Measurements from ENCODE around the gene EXOC2. TPM values are rescaled to one million over a fixed set of nuclear protein-coding genes. Genes with fewer than 3 reads are reported as not detected.

Gene EXOC2
- total RNA-seq, 1 donor from 2014 or later = 29.8 TPM

DNA sequence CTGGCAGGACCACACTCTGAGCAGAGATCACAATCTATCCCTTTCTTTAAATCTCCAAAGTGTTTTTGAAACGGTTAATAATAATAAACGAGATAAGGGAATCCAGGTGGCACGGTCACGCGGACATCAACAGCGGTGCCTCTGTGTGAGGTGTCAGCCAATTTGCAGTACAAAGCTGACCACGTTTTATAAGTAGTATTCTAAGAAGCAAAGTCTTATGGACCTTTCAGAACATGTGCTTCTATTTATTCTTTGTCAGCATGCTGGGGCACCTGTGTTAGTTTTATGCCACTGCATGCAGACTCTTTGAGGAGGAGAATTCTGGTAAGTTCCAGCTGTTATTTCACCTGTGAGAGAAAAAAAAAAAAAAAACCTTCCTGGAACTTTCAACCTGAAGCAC is 39.0 kb upstream of the EXOC2 start:
- H3K27me3 Mint-ChIP-seq = peaks cover 8% of the 10 kb centered on the region
- ATAC-seq (ENCODE audit: low read depth) (no peak), DNase-seq (no peak)

GRCh38 chr6:729606-730320 is 36.8 kb upstream of the EXOC2 start:
- Mint-ChIP-seq H3K27me3 (peaks cover 10% of the 10 kb centered on the region), H3K36me3 (ENCODE audit: low read depth) (no peaks in the 10 kb centered on the region), H3K4me3 (no peak overlapping the region), H3K9me3 (no peaks in the 10 kb centered on the region), H3K4me1 (no peaks in the 10 kb centered on the region), H3K27ac (no peak overlapping the region)
- CTCF ChIA-PET = interaction anchor here (1.3 kb wide), 1 partner anchor 8 kb away, joined by 4 read pairs; no protein-coding TSS in a partner anchor
- intact Hi-C loops (cut with micrococcal nuclease) = no loop called here
- TF ChIP-seq, protein P1, sequence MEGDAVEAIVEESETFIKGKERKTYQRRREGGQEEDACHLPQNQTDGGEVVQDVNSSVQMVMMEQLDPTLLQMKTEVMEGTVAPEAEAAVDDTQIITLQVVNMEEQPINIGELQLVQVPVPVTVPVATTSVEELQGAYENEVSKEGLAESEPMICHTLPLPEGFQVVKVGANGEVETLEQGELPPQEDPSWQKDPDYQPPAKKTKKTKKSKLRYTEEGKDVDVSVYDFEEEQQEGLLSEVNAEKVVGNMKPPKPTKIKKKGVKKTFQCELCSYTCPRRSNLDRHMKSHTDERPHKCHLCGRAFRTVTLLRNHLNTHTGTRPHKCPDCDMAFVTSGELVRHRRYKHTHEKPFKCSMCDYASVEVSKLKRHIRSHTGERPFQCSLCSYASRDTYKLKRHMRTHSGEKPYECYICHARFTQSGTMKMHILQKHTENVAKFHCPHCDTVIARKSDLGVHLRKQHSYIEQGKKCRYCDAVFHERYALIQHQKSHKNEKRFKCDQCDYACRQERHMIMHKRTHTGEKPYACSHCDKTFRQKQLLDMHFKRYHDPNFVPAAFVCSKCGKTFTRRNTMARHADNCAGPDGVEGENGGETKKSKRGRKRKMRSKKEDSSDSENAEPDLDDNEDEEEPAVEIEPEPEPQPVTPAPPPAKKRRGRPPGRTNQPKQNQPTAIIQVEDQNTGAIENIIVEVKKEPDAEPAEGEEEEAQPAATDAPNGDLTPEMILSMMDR (IDR thresholded peaks at IDR 0.05) = no peak
- POLR2A ChIA-PET = no interaction called here
- no peak for DNase-seq
- ATAC-seq (ENCODE audit: low read depth) = no peak

More for the DNA sequence above, 39.0 kb upstream of the EXOC2 start:
- ChIA-PET POLR2A (no interaction called here), CTCF (no interaction called here)
- no peak overlapping the region for H3K27ac Mint-ChIP-seq
- H3K36me3 Mint-ChIP-seq (ENCODE audit: low read depth) = no peaks in the 10 kb centered on the region
- intact Hi-C loops (cut with micrococcal nuclease) = no loop called here
- no peaks in the 10 kb centered on the region for H3K9me3 Mint-ChIP-seq
- no peak overlapping the region for H3K4me3 Mint-ChIP-seq
- TF ChIP-seq, protein P1 (IDR thresholded peaks at IDR 0.05) = no peak
- no peaks in the 10 kb centered on the region for H3K4me1 Mint-ChIP-seq

DNA sequence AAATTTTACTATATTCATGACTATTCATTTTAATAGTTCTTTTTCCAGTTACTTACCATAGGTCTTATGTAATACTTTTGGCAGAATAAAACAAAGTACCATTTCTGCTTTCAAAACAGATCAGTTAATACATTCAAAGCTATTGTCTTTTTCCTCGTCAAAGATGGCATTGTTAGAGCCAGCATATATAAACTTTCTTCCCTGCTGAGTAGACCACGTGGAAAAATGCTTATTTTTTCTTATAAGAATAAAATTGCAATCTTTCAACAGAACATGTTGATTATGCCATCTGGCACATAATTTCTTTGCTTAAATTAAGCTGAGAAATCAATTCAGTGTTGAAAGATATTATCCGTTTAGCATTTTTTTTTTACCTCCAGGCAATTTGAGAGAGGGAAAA is 34.9 kb upstream of the EXOC2 start:
- Mint-ChIP-seq H3K27ac (no peak overlapping the region), H3K4me3 (no peak overlapping the region), H3K36me3 (ENCODE audit: low read depth) (no peaks in the 10 kb centered on the region), H3K9me3 (no peaks in the 10 kb centered on the region), H3K4me1 (no peaks in the 10 kb centered on the region), H3K27me3 (peaks cover 16% of the 10 kb centered on the region)
- no peak for ATAC-seq (ENCODE audit: low read depth)
- intact Hi-C loops (cut with micrococcal nuclease) = no loop called here
- no peak for DNase-seq
- ChIA-PET CTCF (no interaction called here), POLR2A (no interaction called here)
- TF ChIP-seq, protein P1 (IDR thresholded peaks at IDR 0.05) = no peak

DNA sequence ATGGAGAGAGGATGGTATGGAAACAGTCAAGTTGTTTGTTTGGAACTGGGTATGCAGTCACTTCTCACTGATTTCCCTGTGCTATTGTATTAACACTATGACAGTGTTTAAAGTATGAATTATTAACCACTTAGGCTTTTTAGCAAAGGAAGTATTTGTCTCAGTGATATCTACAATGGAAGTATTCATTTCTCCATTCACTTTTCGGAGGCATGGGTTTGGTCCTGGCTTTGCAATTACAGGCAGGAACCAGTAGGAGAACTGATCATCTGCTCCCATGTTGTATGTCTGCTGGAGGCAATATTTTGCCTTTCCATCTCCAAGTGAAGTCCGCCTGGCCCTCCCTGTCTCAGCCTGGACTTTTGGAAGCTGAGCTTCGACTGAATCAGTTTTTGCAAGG is 30.6 kb upstream of the EXOC2 start:
- Mint-ChIP-seq H3K27ac (no peak overlapping the region), H3K27me3 (peaks cover 16% of the 10 kb centered on the region), H3K9me3 (no peaks in the 10 kb centered on the region), H3K4me3 (no peak overlapping the region), H3K4me1 (peaks cover 4% of the 10 kb centered on the region), H3K36me3 (ENCODE audit: low read depth) (no peaks in the 10 kb centered on the region)
- intact Hi-C loops (cut with micrococcal nuclease) = loop anchor here (2.0 to 5.0 kb wide), 2 partner anchors 659 to 673 kb away; no protein-coding TSS in a partner anchor
- DNase-seq (no peak), ATAC-seq (ENCODE audit: low read depth) (no peak)
- POLR2A ChIA-PET = no interaction called here
- CTCF ChIA-PET = interaction anchor here (2.2 kb wide), 1 partner anchor 12 kb away, joined by 12 read pairs; no protein-coding TSS in a partner anchor
- TF ChIP-seq, protein P1 (IDR thresholded peaks at IDR 0.05) = no peak

- DNase-seq (no peak), ATAC-seq (ENCODE audit: low read depth) (no peak)
- TF ChIP-seq, protein P1 (IDR thresholded peaks at IDR 0.05) = no peak
- ChIA-PET CTCF (interaction anchor here (0.7 to 2.7 kb wide), 15 partner anchors 8 to 674 kb away, joined by 3 to 19 read pairs (median 4); no protein-coding TSS in a partner anchor), POLR2A (no interaction called here)
- H3K36me3 Mint-ChIP-seq (ENCODE audit: low read depth) = no peaks in the 10 kb centered on the region
- H3K4me1 Mint-ChIP-seq = peaks cover 4% of the 10 kb centered on the region
- no peak overlapping the region for H3K27ac Mint-ChIP-seq
- H3K4me3 Mint-ChIP-seq = no peak overlapping the region
- peaks cover 16% of the 10 kb centered on the region for H3K27me3 Mint-ChIP-seq
- intact Hi-C loops (cut with micrococcal nuclease) = loop anchor here (1.0 to 5.0 kb wide), 4 partner anchors 129 to 714 kb away; no protein-coding TSS in a partner anchor
- H3K9me3 Mint-ChIP-seq = no peaks in the 10 kb centered on the region
Observed at GRCh38 chr6:722608-723007, 29.7 kb upstream of the EXOC2 start.
